ENCODE data around the gene NBEA.

The NBEA gene

GRCh38 chr13:35496761-35497386 is 554.8 kb downstream of the NBEA start:
- no peak overlapping the region for H2AK5ac ChIP-seq (ENCODE audit: low read depth, low read length)
- WGBS, 2 donors (ENCODE audit: extremely low coverage in 2 of 2, insufficient read length in 2 of 2, insufficient replicate concordance in 1 of 2) = no CpG with 5 or more reads among the region's 2 CpGs
- H3K4me2 ChIP-seq (ENCODE audit: insufficient read depth, low read length, poor library complexity, severe bottlenecking) = no peak overlapping the region

GRCh38 chr13:35498231-35498630 is 556.2 kb downstream of the NBEA start:
- Histone ChIP-seq H3K4ac (ENCODE audit: low read length) (no peak overlapping the region), H3K14ac (ENCODE audit: low read length) (no peak overlapping the region), H3K23ac (ENCODE audit: low read depth, low read length, poor library complexity) (no peak overlapping the region), H2BK5ac (ENCODE audit: low read length) (no peak overlapping the region), H3K18ac (ENCODE audit: low read length) (no peak overlapping the region), H4K8ac (ENCODE audit: low read depth, low read length) (no peak overlapping the region), H3K4me2 (ENCODE audit: insufficient read depth, low read length, poor library complexity, severe bottlenecking) (no peak overlapping the region), H3K9ac (ENCODE audit: low read depth, low read length, poor library complexity) (no peak overlapping the region), H3K9me3 (replicated peaks in 1 of 2; ENCODE audit: control insufficient read depth in 2 of 2, insufficient read depth in 1 of 2, low read depth in 1 of 2, low read length in 2 of 2) (no peaks in the 10 kb centered on the region), H3K4me3 (ENCODE audit: low read length in 2 of 2) (no peak overlapping the region), H3K79me1 (ENCODE audit: low read depth, low read length) (no peaks in the 10 kb centered on the region), H2BK15ac (ENCODE audit: low read length) (no peak overlapping the region), H3K27me3 (ENCODE audit: control insufficient read depth in 3 of 3, insufficient read depth in 3 of 3, low read depth in 1 of 3, low read length in 3 of 3) (no peaks in the 10 kb centered on the region), H3K36me3 (replicated peaks in 1 of 2; ENCODE audit: control insufficient read depth in 2 of 2, insufficient read depth in 2 of 2, low read length in 2 of 2) (no peaks in the 10 kb centered on the region), H2AFZ (ENCODE audit: low read length) (no peak overlapping the region), H2AK5ac (ENCODE audit: low read depth, low read length) (no peak overlapping the region), H2BK12ac (ENCODE audit: low read length) (no peak overlapping the region), H3K27ac (replicated peaks; ENCODE audit: low read length) (no peak overlapping the region), H2BK120ac (ENCODE audit: low read depth, low read length) (no peak overlapping the region), H3K4me1 (ENCODE audit: control insufficient read depth in 2 of 2, insufficient read depth in 1 of 2, low read depth in 1 of 2, low read length in 2 of 2) (peaks cover 14 to 29% of the 10 kb centered on the region in 2 donors), H4K91ac (ENCODE audit: low read depth, low read length, poor library complexity) (no peak overlapping the region)
- no peak for DNase-seq (ENCODE audit: low spot score)

More at GRCh38 chr13:35496761-35497386, 554.8 kb downstream of the NBEA start:
- H3K27ac ChIP-seq (replicated peaks; ENCODE audit: low read length) = no peak overlapping the region
- no peak overlapping the region for H3K4ac ChIP-seq (ENCODE audit: low read length)
- H3K79me1 ChIP-seq (ENCODE audit: low read depth, low read length) = no peaks in the 10 kb centered on the region
- no peak overlapping the region for H2BK120ac ChIP-seq (ENCODE audit: low read depth, low read length)
- H2BK12ac ChIP-seq (ENCODE audit: low read length) = no peak overlapping the region
- no peak overlapping the region for H3K14ac ChIP-seq (ENCODE audit: low read length)
- H3K9ac ChIP-seq (ENCODE audit: low read depth, low read length, poor library complexity) = no peak overlapping the region
- H3K23ac ChIP-seq (ENCODE audit: low read depth, low read length, poor library complexity) = no peak overlapping the region
- H2BK15ac ChIP-seq (ENCODE audit: low read length) = no peak overlapping the region
- H2AFZ ChIP-seq (ENCODE audit: low read length) = no peak overlapping the region
- H3K36me3 ChIP-seq (replicated peaks in 1 of 2; ENCODE audit: control insufficient read depth in 2 of 2, insufficient read depth in 2 of 2, low read length in 2 of 2) = no peaks in the 10 kb centered on the region
- no peak for DNase-seq (ENCODE audit: low spot score)
- H3K18ac ChIP-seq (ENCODE audit: low read length) = no peak overlapping the region
- H3K4me3 ChIP-seq (ENCODE audit: low read length in 2 of 2) = no peak overlapping the region
- H2BK5ac ChIP-seq (ENCODE audit: low read length) = no peak overlapping the region
- H3K27me3 ChIP-seq (ENCODE audit: control insufficient read depth in 3 of 3, insufficient read depth in 3 of 3, low read depth in 1 of 3, low read length in 3 of 3) = no peaks in the 10 kb centered on the region
- no peak overlapping the region for H4K91ac ChIP-seq (ENCODE audit: low read depth, low read length, poor library complexity)
- H3K4me1 ChIP-seq (ENCODE audit: control insufficient read depth in 2 of 2, insufficient read depth in 1 of 2, low read depth in 1 of 2, low read length in 2 of 2) = peaks cover 11 to 23% of the 10 kb centered on the region in 2 donors
- no peak overlapping the region for H4K8ac ChIP-seq (ENCODE audit: low read depth, low read length)
- no peaks in the 10 kb centered on the region for H3K9me3 ChIP-seq (replicated peaks in 1 of 2; ENCODE audit: control insufficient read depth in 2 of 2, insufficient read depth in 1 of 2, low read depth in 1 of 2, low read length in 2 of 2)

GRCh38 chr13:35499196-35499662 is 557.2 kb downstream of the NBEA start:
- no CpG with 5 or more reads among the region's 2 CpGs for WGBS, 2 donors (ENCODE audit: extremely low coverage in 2 of 2, insufficient read length in 2 of 2, insufficient replicate concordance in 1 of 2)
- Histone ChIP-seq H3K9ac (ENCODE audit: low read depth, low read length, poor library complexity) (no peak overlapping the region), H3K79me1 (ENCODE audit: low read depth, low read length) (no peaks in the 10 kb centered on the region), H4K91ac (ENCODE audit: low read depth, low read length, poor library complexity) (no peak overlapping the region), H3K14ac (ENCODE audit: low read length) (no peak overlapping the region), H3K23ac (ENCODE audit: low read depth, low read length, poor library complexity) (no peak overlapping the region), H2AFZ (ENCODE audit: low read length) (no peak overlapping the region), H3K4me3 (ENCODE audit: low read length in 2 of 2) (no peak overlapping the region), H2AK5ac (ENCODE audit: low read depth, low read length) (no peak overlapping the region), H3K4me1 (ENCODE audit: control insufficient read depth in 2 of 2, insufficient read depth in 1 of 2, low read depth in 1 of 2, low read length in 2 of 2) (peaks cover 14 to 29% of the 10 kb centered on the region in 2 donors), H3K4me2 (ENCODE audit: insufficient read depth, low read length, poor library complexity, severe bottlenecking) (peak overlapping the region; percentile 15), H4K8ac (ENCODE audit: low read depth, low read length) (no peak overlapping the region), H3K4ac (ENCODE audit: low read length) (no peak overlapping the region), H3K9me3 (replicated peaks in 1 of 2; ENCODE audit: control insufficient read depth in 2 of 2, insufficient read depth in 1 of 2, low read depth in 1 of 2, low read length in 2 of 2) (no peaks in the 10 kb centered on the region), H2BK12ac (ENCODE audit: low read length) (no peak overlapping the region), H2BK5ac (ENCODE audit: low read length) (no peak overlapping the region), H3K27me3 (ENCODE audit: control insufficient read depth in 3 of 3, insufficient read depth in 3 of 3, low read depth in 1 of 3, low read length in 3 of 3) (no peaks in the 10 kb centered on the region), H3K27ac (replicated peaks; ENCODE audit: low read length) (peak overlapping the region; percentile 66), H2BK120ac (ENCODE audit: low read depth, low read length) (no peak overlapping the region), H3K18ac (ENCODE audit: low read length) (no peak overlapping the region), H2BK15ac (ENCODE audit: low read length) (no peak overlapping the region), H3K36me3 (replicated peaks in 1 of 2; ENCODE audit: control insufficient read depth in 2 of 2, insufficient read depth in 2 of 2, low read length in 2 of 2) (no peaks in the 10 kb centered on the region)
- DNase-seq (ENCODE audit: low spot score) = no peak

GRCh38 chr13:35499676-35500075 is 557.6 kb downstream of the NBEA start:
- WGBS, 2 donors (ENCODE audit: extremely low coverage in 2 of 2, insufficient read length in 2 of 2, insufficient replicate concordance in 1 of 2) = no CpG with 5 or more reads among the region's 4 CpGs
- Histone ChIP-seq H2AFZ (ENCODE audit: low read length) (no peak overlapping the region), H3K27ac (replicated peaks; ENCODE audit: low read length) (peak overlapping the region; percentile 66)

More at GRCh38 chr13:35499676-35500075, 557.6 kb downstream of the NBEA start:
- Histone ChIP-seq H3K9me3 (replicated peaks in 1 of 2; ENCODE audit: control insufficient read depth in 2 of 2, insufficient read depth in 1 of 2, low read depth in 1 of 2, low read length in 2 of 2) (no peaks in the 10 kb centered on the region), H3K9ac (ENCODE audit: low read depth, low read length, poor library complexity) (no peak overlapping the region), H3K23ac (ENCODE audit: low read depth, low read length, poor library complexity) (no peak overlapping the region), H3K4me2 (ENCODE audit: insufficient read depth, low read length, poor library complexity, severe bottlenecking) (peak overlapping the region; percentile 15), H2AK5ac (ENCODE audit: low read depth, low read length) (no peak overlapping the region), H3K18ac (ENCODE audit: low read length) (no peak overlapping the region), H3K79me1 (ENCODE audit: low read depth, low read length) (no peaks in the 10 kb centered on the region), H2BK15ac (ENCODE audit: low read length) (no peak overlapping the region), H3K4ac (ENCODE audit: low read length) (no peak overlapping the region), H3K36me3 (replicated peaks in 1 of 2; ENCODE audit: control insufficient read depth in 2 of 2, insufficient read depth in 2 of 2, low read length in 2 of 2) (no peaks in the 10 kb centered on the region), H3K14ac (ENCODE audit: low read length) (no peak overlapping the region), H2BK120ac (ENCODE audit: low read depth, low read length) (no peak overlapping the region), H3K4me3 (ENCODE audit: low read length in 2 of 2) (no peak overlapping the region), H2BK12ac (ENCODE audit: low read length) (no peak overlapping the region), H4K91ac (ENCODE audit: low read depth, low read length, poor library complexity) (no peak overlapping the region), H4K8ac (ENCODE audit: low read depth, low read length) (no peak overlapping the region), H3K27me3 (ENCODE audit: control insufficient read depth in 3 of 3, insufficient read depth in 3 of 3, low read depth in 1 of 3, low read length in 3 of 3) (no peaks in the 10 kb centered on the region), H2BK5ac (ENCODE audit: low read length) (no peak overlapping the region), H3K4me1 (ENCODE audit: control insufficient read depth in 2 of 2, insufficient read depth in 1 of 2, low read depth in 1 of 2, low read length in 2 of 2) (peaks cover 14 to 29% of the 10 kb centered on the region in 2 donors)
- DNase-seq (ENCODE audit: low spot score) = no peak
